Measurements from ENCODE around the gene SNCB. TPM values are rescaled to one million over a fixed set of nuclear protein-coding genes. Genes with fewer than 3 reads are reported as not detected.

The SNCB gene
- total RNA-seq, 1 donor from 2014 or later: not detected

DNA sequence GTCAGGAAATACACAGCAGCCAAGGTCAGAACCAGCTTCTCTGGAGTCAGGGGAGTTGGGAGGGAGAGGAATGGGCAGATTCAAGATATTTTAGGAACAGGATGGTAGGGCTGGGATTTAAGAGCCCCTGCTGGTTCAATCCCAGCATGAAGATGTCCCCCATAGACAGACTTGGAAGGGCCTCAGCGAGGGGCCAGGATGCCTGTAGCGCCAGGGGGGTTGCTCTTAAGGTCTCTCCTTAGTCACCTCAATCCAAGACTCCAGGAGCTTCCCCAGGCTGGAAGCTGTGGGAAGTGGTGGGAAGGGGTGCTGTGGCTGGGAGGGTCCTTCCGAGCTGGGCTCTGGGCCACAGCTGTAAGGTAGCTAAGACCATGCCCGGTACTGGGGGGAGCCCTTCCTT, 8.9 kb upstream of the SNCB start:
- DNase-seq (ENCODE audit: low spot score in 2 of 2, unreplicated experiment in 2 of 2): no peak

DNA sequence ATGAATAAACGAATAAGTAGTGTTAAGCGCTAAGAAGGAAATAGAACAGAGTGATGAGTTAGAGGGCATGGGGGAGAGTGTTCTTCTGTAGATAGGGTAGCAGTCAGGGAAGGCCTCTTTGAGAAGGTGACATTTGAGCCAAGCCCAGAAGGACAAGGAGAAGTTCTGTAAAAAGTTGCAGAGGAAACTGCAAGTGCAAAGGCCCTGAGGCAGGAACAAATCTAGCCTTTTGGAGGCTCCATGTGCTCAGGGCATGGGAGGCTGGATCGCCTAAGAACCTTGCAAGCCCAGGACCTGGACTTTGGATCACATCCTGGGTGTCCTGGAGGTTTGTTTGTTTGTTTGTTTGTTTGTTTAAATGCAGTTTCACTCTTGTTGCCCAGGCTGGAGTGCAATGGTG, 8.1 kb upstream of the SNCB start:
- Mint-ChIP-seq H3K9me3 (no peaks in the 10 kb centered on the region), H3K27me3 (ENCODE audit: low read depth) (peaks cover 55% of the 10 kb centered on the region), H3K4me3 (no peak overlapping the region), H3K4me1 (no peaks in the 10 kb centered on the region), H3K27ac (no peak overlapping the region), H3K36me3 (no peaks in the 10 kb centered on the region)
- no peak for TF ChIP-seq CTCF (IDR thresholded peaks at IDR 0.05; ENCODE audit: unreplicated experiment)
- no peak for DNase-seq (ENCODE audit: low spot score in 2 of 2, unreplicated experiment in 2 of 2)

More for the DNA sequence above, 8.9 kb upstream of the SNCB start:
- no peaks in the 10 kb centered on the region for H3K36me3 Mint-ChIP-seq
- TF ChIP-seq CTCF (IDR thresholded peaks at IDR 0.05; ENCODE audit: unreplicated experiment): no peak
- H3K4me1 Mint-ChIP-seq: no peaks in the 10 kb centered on the region
- no peaks in the 10 kb centered on the region for H3K9me3 Mint-ChIP-seq
- no peak overlapping the region for H3K27ac Mint-ChIP-seq
- peaks cover 47% of the 10 kb centered on the region for H3K27me3 Mint-ChIP-seq (ENCODE audit: low read depth)
- no peak overlapping the region for H3K4me3 Mint-ChIP-seq

- TF ChIP-seq CTCF (IDR thresholded peaks at IDR 0.05; ENCODE audit: unreplicated experiment): no peak
- Mint-ChIP-seq H3K27me3 (ENCODE audit: low read depth) (peaks cover 63% of the 10 kb centered on the region), H3K9me3 (no peaks in the 10 kb centered on the region), H3K4me1 (no peaks in the 10 kb centered on the region), H3K36me3 (no peaks in the 10 kb centered on the region), H3K4me3 (no peak overlapping the region), H3K27ac (no peak overlapping the region)
- no peak for DNase-seq (ENCODE audit: low spot score in 2 of 2, unreplicated experiment in 2 of 2)
Observed at GRCh38 chr5:176637556-176637955, 7.2 kb upstream of the SNCB start.

GRCh38 chr5:176636426-176636825, 6.1 kb upstream of the SNCB start:
- no peak for DNase-seq (ENCODE audit: low spot score in 2 of 2, unreplicated experiment in 2 of 2)
- Mint-ChIP-seq H3K27ac (no peak overlapping the region), H3K27me3 (ENCODE audit: low read depth) (peaks cover 73% of the 10 kb centered on the region), H3K9me3 (no peaks in the 10 kb centered on the region), H3K4me3 (no peak overlapping the region), H3K36me3 (no peaks in the 10 kb centered on the region), H3K4me1 (no peaks in the 10 kb centered on the region)
- no peak for TF ChIP-seq CTCF (IDR thresholded peaks at IDR 0.05; ENCODE audit: unreplicated experiment)

DNA sequence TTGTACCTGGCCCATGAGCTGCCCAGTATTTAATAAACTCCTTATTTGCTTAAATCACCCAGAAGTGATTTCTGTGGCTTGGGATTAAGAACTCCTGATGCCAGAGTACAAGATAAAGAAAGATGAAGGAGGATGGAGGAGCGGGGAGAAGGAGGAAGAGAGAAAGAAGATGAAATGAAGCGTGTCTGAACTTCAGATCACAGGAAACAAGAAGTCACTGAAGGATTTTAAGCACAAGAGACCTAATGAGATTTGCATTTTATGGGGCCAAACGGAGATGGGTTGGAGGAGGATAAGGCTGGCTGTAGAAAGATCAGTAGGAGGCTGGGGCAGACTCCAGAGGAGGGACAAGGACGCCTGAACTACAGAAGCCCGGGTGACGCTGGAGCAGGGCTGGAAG, 3.3 kb upstream of the SNCB start:
- Mint-ChIP-seq H3K9me3 (no peaks in the 10 kb centered on the region), H3K27ac (no peak overlapping the region), H3K4me3 (no peak overlapping the region), H3K36me3 (no peaks in the 10 kb centered on the region), H3K27me3 (ENCODE audit: low read depth) (peaks cover 90% of the 10 kb centered on the region), H3K4me1 (peaks cover 4% of the 10 kb centered on the region)
- no peak for TF ChIP-seq CTCF (IDR thresholded peaks at IDR 0.05; ENCODE audit: unreplicated experiment)
- no peak for DNase-seq (ENCODE audit: low spot score in 2 of 2, unreplicated experiment in 2 of 2)

- TF ChIP-seq CTCF (IDR thresholded peaks at IDR 0.05; ENCODE audit: unreplicated experiment): no peak
- Mint-ChIP-seq H3K4me3 (no peak overlapping the region), H3K4me1 (peaks cover 4% of the 10 kb centered on the region), H3K27ac (no peak overlapping the region), H3K9me3 (no peaks in the 10 kb centered on the region), H3K36me3 (no peaks in the 10 kb centered on the region), H3K27me3 (ENCODE audit: low read depth) (peaks cover 92% of the 10 kb centered on the region)
- DNase-seq (ENCODE audit: low spot score in 2 of 2, unreplicated experiment in 2 of 2): no peak
Observed at GRCh38 chr5:176632745-176633144, 2.4 kb upstream of the SNCB start.
